Osteocyte (in vitro differentiated cells): ENCODE measurements around the gene IRX4. TPM values are rescaled to one million over a fixed set of nuclear protein-coding genes. Genes with fewer than 3 reads are reported as not detected.

Source experiments
- DNase-seq: peaks from one replicate; pipeline ENCODE4 v3.0.0; 2021; ENCODE audit warnings: mixed read lengths; ENCODE audit not compliant: unreplicated experiment; ENCODE audit errors: extremely low spot score
- H3K27ac Mint-ChIP-seq: one replicate; pipeline ENCODE4 v1.8.0; 2021; ENCODE audit warnings: mild to moderate bottlenecking, mixed read lengths; ENCODE audit not compliant: unreplicated experiment
- H3K27me3 Mint-ChIP-seq: one replicate; pipeline ENCODE4 v1.8.0; 2021; ENCODE audit warnings: mixed read lengths; ENCODE audit not compliant: unreplicated experiment
- H3K36me3 Mint-ChIP-seq: one replicate; pipeline ENCODE4 v1.8.0; 2021; ENCODE audit warnings: mixed read lengths; ENCODE audit not compliant: unreplicated experiment
- H3K4me1 Mint-ChIP-seq: one replicate; pipeline ENCODE4 v1.8.0; 2021; ENCODE audit warnings: mixed read lengths; ENCODE audit not compliant: unreplicated experiment
- H3K4me3 Mint-ChIP-seq: one replicate; pipeline ENCODE4 v1.8.0; 2021; ENCODE audit warnings: mild to moderate bottlenecking, moderate library complexity, mixed read lengths; ENCODE audit not compliant: unreplicated experiment
- H3K9me3 Mint-ChIP-seq: one replicate; pipeline ENCODE4 v1.8.0; 2021; ENCODE audit warnings: mixed read lengths; ENCODE audit not compliant: unreplicated experiment
- total RNA-seq: library from RNA; stranded (reverse); gene quantifications from 2 replicates; pipeline ENCODE4 v1.2.1, GENCODE V29; 2021
- TF ChIP-seq, protein P1 (sequence below): fragments of 200-600 bp; sonication (generic); IDR thresholded peaks from 2 replicates; pipeline ENCODE4 v1.5.0; 2021; ENCODE audit warnings: antibody characterized with exemption, mild to moderate bottlenecking, moderate library complexity

Gene IRX4
- total RNA-seq, 1 donor from 2014 or later, result not detected

DNA sequence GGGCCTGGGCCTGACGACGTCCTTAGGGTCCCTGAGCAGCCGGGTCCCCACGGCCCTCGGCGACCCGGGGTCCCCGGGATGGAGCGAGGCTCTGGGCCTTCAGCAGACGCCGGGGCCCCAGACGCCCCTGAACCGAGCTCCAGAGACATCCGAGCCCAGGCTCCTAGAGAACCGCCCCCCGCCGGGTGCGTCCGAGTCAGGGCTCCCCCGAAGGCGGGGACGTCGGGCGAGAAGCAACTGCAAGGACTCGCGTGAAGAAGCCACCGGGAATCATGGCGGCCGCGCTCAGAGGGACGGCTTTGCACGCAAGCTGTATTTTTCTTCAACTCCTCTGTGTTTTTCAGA is 25.5 kb downstream of the IRX4 start:
- no peak for DNase-seq
- no peaks in the 10 kb centered on the region for H3K4me1 Mint-ChIP-seq
- no peaks in the 10 kb centered on the region for H3K36me3 Mint-ChIP-seq
- H3K9me3 Mint-ChIP-seq, result no peaks in the 10 kb centered on the region
- TF ChIP-seq, protein P1, sequence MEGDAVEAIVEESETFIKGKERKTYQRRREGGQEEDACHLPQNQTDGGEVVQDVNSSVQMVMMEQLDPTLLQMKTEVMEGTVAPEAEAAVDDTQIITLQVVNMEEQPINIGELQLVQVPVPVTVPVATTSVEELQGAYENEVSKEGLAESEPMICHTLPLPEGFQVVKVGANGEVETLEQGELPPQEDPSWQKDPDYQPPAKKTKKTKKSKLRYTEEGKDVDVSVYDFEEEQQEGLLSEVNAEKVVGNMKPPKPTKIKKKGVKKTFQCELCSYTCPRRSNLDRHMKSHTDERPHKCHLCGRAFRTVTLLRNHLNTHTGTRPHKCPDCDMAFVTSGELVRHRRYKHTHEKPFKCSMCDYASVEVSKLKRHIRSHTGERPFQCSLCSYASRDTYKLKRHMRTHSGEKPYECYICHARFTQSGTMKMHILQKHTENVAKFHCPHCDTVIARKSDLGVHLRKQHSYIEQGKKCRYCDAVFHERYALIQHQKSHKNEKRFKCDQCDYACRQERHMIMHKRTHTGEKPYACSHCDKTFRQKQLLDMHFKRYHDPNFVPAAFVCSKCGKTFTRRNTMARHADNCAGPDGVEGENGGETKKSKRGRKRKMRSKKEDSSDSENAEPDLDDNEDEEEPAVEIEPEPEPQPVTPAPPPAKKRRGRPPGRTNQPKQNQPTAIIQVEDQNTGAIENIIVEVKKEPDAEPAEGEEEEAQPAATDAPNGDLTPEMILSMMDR, result no peak
- H3K27ac Mint-ChIP-seq, result no peak overlapping the region
- H3K4me3 Mint-ChIP-seq, result no peak overlapping the region
- peaks cover 8% of the 10 kb centered on the region for H3K27me3 Mint-ChIP-seq

GRCh38 chr5:1856596-1857255 is 26.0 kb downstream of the IRX4 start:
- Mint-ChIP-seq H3K4me1 (no peaks in the 10 kb centered on the region), H3K36me3 (no peaks in the 10 kb centered on the region), H3K27ac (no peak overlapping the region), H3K27me3 (peaks cover 8% of the 10 kb centered on the region), H3K9me3 (no peaks in the 10 kb centered on the region), H3K4me3 (no peak overlapping the region)
- no peak for DNase-seq
- TF ChIP-seq, protein P1, result no peak

DNA sequence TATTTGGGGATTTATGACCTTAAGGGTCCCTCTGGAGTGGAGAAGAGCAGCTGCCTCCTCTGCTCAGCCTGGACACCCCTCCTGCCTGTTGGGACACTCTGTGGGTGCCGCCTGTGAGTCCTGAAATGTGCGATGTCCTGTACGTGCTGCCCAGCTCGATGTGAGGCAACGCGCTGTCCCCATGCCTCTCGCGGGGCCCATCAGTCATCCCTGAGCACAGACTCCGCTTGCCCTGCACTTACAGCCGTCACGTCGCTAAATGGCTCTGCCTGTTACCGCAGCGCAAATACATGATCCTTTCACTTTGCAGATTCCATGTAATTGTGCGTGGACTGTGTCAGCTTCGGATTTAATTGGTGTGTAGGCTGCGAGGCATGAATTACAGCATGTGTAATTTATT is 27.1 kb downstream of the IRX4 start:
- no peaks in the 10 kb centered on the region for H3K36me3 Mint-ChIP-seq
- H3K4me1 Mint-ChIP-seq, result no peaks in the 10 kb centered on the region

GRCh38 chr5:1855075-1855474 is 27.6 kb downstream of the IRX4 start:
- TF ChIP-seq, protein P1, result no peak
- no peaks in the 10 kb centered on the region for H3K36me3 Mint-ChIP-seq
- H3K27me3 Mint-ChIP-seq, result peaks cover 8% of the 10 kb centered on the region
- no peak overlapping the region for H3K27ac Mint-ChIP-seq
- H3K9me3 Mint-ChIP-seq, result no peaks in the 10 kb centered on the region
- no peak overlapping the region for H3K4me3 Mint-ChIP-seq
- no peak for DNase-seq
- H3K4me1 Mint-ChIP-seq, result no peaks in the 10 kb centered on the region

More for the DNA sequence above, 27.1 kb downstream of the IRX4 start:
- H3K27me3 Mint-ChIP-seq, result peaks cover 8% of the 10 kb centered on the region
- H3K9me3 Mint-ChIP-seq, result no peaks in the 10 kb centered on the region
- TF ChIP-seq, protein P1, result no peak
- H3K27ac Mint-ChIP-seq, result no peak overlapping the region
- H3K4me3 Mint-ChIP-seq, result no peak overlapping the region
- no peak for DNase-seq

DNA sequence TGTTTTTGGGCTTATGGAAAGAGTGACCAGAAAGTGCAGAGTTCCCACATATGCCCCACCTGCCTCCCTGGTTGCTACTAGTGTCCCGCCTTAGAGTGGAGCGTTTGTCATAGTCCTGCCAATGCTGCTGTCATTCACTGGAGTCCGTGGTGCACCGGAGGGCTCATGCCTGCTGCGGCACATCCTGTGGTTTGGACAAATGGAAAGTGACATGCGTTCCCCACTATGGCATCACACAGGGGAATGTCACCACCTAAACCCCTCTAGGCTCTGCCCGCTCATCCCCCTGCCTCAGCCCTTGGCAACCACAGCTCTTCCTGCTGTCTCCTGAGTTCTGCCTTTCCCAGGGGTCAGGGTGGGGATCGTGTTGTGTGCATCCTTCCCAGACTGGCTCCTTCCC is 29.2 kb downstream of the IRX4 start:
- H3K9me3 Mint-ChIP-seq, result no peaks in the 10 kb centered on the region
- no peaks in the 10 kb centered on the region for H3K36me3 Mint-ChIP-seq
- H3K4me1 Mint-ChIP-seq, result no peaks in the 10 kb centered on the region
- DNase-seq, result no peak
- peaks cover 12% of the 10 kb centered on the region for H3K27me3 Mint-ChIP-seq
- TF ChIP-seq, protein P1, result no peak
- H3K27ac Mint-ChIP-seq, result no peak overlapping the region
- no peak overlapping the region for H3K4me3 Mint-ChIP-seq
